Ishikawa (cell line): ENCODE results near the gene PREP.

Source experiments
- EP300 ChIP-seq: IDR thresholded peaks from 2 replicates; pipeline ENCODE4 v1.6.1; 2012; ENCODE audit warnings: borderline replicate concordance
- NFIC ChIP-seq: IDR thresholded peaks from 2 replicates; pipeline ENCODE4 v1.6.1; 2012
- TEAD4 ChIP-seq: IDR thresholded peaks from 2 replicates; pipeline ENCODE4 v1.6.1; 2012
- TF ChIP-seq, protein P1 (sequence below): IDR thresholded peaks from 2 replicates; pipeline ENCODE4 v1.6.1; 2012; ENCODE audit warnings: low read depth, mild to moderate bottlenecking
- TF ChIP-seq, protein P2 (sequence below): IDR thresholded peaks from 2 replicates; pipeline ENCODE4 v1.6.1; 2012

DNA sequence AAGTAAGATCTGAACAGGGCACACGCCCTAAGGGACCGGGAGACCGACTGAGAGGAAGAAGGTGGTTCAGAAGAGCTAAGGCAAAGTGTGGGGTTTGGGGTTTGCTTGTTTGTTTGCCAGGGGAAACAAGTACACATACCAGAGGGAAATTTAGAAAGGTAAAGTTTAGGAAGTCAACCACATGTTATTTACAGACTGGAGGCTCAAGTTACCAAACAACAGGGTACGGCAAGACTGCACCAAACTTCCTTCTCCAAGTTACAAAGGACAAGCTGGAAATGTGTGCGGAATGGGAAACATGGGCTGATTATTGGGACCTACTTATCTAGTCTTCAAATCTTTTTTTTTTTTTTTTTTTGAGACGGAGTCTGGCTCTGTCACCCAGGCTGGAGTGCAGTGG, 11.2 kb downstream of the PREP start:
- TF ChIP-seq TEAD4: no peak
- no peak for TF ChIP-seq NFIC
- TF ChIP-seq EP300: no peak
- TF ChIP-seq, protein P1, sequence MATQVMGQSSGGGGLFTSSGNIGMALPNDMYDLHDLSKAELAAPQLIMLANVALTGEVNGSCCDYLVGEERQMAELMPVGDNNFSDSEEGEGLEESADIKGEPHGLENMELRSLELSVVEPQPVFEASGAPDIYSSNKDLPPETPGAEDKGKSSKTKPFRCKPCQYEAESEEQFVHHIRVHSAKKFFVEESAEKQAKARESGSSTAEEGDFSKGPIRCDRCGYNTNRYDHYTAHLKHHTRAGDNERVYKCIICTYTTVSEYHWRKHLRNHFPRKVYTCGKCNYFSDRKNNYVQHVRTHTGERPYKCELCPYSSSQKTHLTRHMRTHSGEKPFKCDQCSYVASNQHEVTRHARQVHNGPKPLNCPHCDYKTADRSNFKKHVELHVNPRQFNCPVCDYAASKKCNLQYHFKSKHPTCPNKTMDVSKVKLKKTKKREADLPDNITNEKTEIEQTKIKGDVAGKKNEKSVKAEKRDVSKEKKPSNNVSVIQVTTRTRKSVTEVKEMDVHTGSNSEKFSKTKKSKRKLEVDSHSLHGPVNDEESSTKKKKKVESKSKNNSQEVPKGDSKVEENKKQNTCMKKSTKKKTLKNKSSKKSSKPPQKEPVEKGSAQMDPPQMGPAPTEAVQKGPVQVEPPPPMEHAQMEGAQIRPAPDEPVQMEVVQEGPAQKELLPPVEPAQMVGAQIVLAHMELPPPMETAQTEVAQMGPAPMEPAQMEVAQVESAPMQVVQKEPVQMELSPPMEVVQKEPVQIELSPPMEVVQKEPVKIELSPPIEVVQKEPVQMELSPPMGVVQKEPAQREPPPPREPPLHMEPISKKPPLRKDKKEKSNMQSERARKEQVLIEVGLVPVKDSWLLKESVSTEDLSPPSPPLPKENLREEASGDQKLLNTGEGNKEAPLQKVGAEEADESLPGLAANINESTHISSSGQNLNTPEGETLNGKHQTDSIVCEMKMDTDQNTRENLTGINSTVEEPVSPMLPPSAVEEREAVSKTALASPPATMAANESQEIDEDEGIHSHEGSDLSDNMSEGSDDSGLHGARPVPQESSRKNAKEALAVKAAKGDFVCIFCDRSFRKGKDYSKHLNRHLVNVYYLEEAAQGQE: no peak
- TF ChIP-seq, protein P2, sequence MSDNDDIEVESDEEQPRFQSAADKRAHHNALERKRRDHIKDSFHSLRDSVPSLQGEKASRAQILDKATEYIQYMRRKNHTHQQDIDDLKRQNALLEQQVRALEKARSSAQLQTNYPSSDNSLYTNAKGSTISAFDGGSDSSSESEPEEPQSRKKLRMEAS: no peak
